Measurements from ENCODE around the gene AP1M1.

The AP1M1 gene

DNA sequence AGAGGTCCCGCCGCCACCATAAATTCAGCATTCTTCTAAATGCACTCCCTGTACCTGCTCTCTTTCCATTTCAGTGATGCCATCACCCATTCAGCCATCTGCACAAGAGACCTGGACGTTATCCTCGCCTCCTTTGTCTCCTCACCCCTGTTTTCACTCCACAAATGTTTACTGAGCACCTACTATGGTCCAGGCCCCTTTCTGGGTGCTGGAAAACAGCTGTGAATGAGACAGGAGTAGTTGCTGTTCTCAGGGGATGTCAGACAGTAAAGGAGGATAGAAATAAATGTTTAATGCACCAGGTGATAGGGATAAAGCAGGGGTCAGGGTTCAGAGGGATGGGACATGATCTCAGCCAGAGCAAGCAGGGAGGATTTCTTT is 3.3 kb downstream of the AP1M1 start:
- no peak for TF ChIP-seq CTCF (IDR thresholded peaks at IDR 0.05; ENCODE audit: insufficient read depth, low read depth, low read length, missing control alignments)
- H3K4me3 ChIP-seq (ENCODE audit: low read length): no peak overlapping the region
- no peak for DNase-seq (ENCODE audit: low read depth)

DNA sequence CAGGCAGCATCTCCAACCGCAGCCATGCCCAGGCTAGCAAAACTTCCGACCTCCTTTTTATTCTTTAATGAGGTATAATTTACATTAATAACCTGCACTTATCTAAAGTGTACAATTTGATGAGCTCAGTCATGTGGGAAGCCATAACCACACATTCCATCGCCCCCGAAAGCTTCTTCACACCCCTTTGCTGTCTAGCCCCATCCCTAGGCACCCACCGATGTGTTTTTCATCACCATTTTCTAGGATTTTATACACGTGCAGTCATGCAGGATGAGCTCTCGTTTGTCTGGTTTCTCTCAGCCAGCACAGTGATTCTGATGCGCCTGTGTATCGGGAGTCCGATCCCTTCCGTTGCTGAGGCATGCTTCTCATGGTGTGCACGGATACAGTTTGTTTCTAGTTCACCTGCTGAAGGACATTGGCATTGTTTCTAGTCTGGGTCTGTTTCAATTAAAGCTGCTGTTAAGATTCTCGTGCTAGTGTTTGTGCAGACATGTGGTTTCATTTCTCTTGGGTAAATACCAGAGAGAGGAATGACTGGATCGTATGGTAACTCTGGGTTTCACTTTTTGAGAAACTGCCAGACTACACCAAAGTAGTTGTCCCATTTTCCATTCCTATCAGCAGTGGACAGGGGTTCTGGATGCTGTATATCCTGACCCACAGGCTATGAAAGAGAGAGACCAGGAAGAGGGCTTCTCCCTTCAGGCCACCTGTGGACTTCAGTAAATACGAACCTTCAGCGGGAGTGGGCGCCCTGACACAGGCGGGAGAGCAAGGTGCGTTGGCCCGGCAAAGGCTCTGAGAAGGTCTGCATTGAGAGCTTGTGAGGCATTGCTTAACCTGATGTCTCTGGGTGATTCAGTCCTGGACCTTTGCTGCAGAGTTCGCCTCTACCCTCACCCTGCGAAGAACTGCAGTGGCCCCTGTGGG is 4.9 kb downstream of the AP1M1 start:
- no peak overlapping the region for H3K4me3 ChIP-seq (ENCODE audit: low read length)
- no peak for DNase-seq (ENCODE audit: low read depth)
- TF ChIP-seq CTCF (IDR thresholded peaks at IDR 0.05; ENCODE audit: insufficient read depth, low read depth, low read length, missing control alignments): no peak

DNA sequence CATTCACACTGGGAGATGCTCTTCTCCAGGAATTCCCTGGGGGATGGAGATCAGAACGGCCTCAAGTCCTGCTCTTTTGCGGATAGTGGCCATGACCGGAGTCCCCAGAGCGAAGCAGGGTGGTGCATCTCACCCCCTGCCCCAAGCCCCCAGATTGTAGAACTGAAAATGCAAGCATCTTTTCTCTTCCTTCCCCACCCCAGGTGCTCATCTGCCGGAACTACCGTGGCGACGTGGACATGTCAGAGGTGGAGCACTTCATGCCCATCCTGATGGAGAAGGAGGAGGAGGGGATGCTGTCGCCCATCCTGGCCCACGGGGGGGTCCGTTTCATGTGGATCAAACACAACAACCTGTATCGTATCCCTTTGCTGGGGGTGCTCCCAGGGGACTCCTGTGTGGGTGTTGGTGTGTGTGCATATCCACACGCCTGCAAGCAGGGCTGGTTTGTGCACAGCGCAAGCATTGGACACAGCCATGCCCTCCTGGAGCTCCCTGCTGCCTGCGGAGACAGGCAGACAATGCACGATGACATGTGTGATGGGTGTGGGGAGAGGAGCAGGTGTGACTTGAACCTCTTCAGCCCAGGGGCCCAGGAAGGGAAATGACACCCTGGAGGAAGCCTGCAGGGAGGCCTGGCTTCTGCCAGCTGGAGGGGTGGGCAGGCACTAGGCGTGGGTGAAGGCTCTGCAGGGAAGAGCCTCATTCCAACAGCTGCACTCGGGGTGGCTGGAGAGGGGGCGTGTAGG is 5.7 kb downstream of the AP1M1 start:
- H3K4me3 ChIP-seq (ENCODE audit: low read length): no peak overlapping the region
- no peak for DNase-seq (ENCODE audit: low read depth)
- TF ChIP-seq CTCF (IDR thresholded peaks at IDR 0.05; ENCODE audit: insufficient read depth, low read depth, low read length, missing control alignments): no peak

DNA sequence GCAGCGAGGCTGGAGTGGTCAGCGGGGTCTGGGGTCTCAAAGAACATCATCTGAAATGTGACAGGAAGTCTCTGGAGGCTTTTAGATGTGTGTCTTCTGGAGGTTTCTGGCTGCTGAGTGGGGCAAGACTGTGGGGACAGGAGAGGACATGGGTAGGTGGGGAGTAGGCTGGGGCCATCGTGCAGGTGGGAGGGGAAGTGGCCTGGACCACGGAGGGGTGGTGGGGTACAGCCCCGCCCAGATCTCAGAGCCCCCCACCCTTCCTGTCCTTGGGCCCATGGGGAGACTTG is 6.2 kb downstream of the AP1M1 start:
- no peak for TF ChIP-seq CTCF (IDR thresholded peaks at IDR 0.05; ENCODE audit: insufficient read depth, low read depth, low read length, missing control alignments)
- H3K4me3 ChIP-seq (ENCODE audit: low read length): no peak overlapping the region
- DNase-seq (ENCODE audit: low read depth): no peak

GRCh38 chr19:16205205-16206045 is 7.7 kb downstream of the AP1M1 start:
- no peak for DNase-seq (ENCODE audit: low read depth)
- H3K4me3 ChIP-seq (ENCODE audit: low read length): no peak overlapping the region
- TF ChIP-seq CTCF (IDR thresholded peaks at IDR 0.05; ENCODE audit: insufficient read depth, low read depth, low read length, missing control alignments): no peak

DNA sequence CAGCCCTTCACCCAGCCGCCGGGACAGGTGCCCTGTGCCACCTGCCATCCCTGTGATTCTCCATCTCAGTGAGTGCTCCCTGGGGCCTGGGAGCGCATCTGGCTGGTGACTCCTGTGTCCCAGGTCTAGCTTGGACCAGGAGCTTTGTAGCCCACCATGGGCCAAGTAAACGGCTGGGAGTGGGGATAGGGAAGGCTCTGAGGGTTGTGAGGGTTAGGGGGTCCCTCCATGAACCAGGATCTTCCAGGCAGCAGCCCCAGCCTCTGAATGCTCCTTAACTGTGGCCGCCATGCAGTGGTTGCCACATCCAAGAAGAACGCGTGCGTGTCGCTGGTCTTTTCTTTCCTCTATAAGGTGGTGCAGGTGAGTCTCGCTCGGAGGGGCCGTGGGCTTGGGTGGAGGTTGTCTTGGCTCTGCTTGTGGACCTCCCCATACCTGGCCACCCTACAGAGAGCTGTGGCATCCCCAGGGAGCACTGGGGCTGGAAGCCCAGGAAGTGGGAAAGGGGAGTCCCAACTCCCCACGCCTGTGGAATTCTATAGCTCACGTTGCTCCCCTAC is 8.4 kb downstream of the AP1M1 start:
- no peak for TF ChIP-seq CTCF (IDR thresholded peaks at IDR 0.05; ENCODE audit: insufficient read depth, low read depth, low read length, missing control alignments)
- H3K4me3 ChIP-seq (ENCODE audit: low read length): no peak overlapping the region
- no peak for DNase-seq (ENCODE audit: low read depth)
